Measurements from ENCODE around the gene ZFP14. TPM values are rescaled to one million over a fixed set of nuclear protein-coding genes. Genes with fewer than 3 reads are reported as not detected.
"Not testable (repeated sequence)": the region's sequence is repeated elsewhere in the genome, so short reads cannot be mapped to it uniquely, and the experiment has no call there.

The ZFP14 gene
- total and polyA plus RNA-seq, 4 donors: 0.43 to 5.1 (median 3.4) TPM

DNA sequence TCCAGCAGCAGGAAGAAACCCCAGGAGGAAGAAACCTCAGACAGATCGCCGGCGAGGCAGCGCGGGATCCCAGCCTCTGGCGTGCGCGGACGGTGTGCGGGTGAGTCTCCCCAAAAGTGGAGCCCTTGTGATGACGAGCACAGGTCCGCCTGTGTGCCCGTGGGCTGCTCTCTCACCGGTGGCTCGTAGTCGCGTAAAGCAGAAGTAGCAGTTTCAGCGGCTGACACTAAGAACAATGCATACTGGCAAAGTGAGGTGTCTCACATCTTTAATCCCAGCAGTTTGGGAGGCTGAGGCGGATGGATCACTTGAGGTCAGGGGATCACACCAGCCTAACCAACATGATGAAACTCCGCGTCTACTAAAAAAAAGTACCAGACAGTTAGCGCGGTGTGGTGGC, 69.2 kb downstream of the ZFP14 start:
- not testable (repeated sequence) for H3K4me3 ChIP-seq (ENCODE audit: low read depth in 1 of 3, low read length in 3 of 3); H3K27ac ChIP-seq (ENCODE audit: low read depth in 1 of 2, low read length in 2 of 2); H3K36me3 ChIP-seq (ENCODE audit: control insufficient read depth in 4 of 4, insufficient read depth in 3 of 4, low read depth in 1 of 4, low read length in 3 of 4); H3K9me3 ChIP-seq (ENCODE audit: control insufficient read depth in 4 of 4, low read length in 3 of 4); H3K9ac ChIP-seq (ENCODE audit: low read depth in 1 of 2, low read length in 2 of 2); DNase-seq (ENCODE audit: low spot score); H3K27me3 ChIP-seq (ENCODE audit: control insufficient read depth in 4 of 4, insufficient read depth in 4 of 4, low read length in 3 of 4); H3K4me1 ChIP-seq (ENCODE audit: control insufficient read depth in 4 of 4, insufficient read depth in 4 of 4, low read length in 3 of 4)
- 69% methylated on average over 10 of the region's 23 CpGs for WGBS

DNA sequence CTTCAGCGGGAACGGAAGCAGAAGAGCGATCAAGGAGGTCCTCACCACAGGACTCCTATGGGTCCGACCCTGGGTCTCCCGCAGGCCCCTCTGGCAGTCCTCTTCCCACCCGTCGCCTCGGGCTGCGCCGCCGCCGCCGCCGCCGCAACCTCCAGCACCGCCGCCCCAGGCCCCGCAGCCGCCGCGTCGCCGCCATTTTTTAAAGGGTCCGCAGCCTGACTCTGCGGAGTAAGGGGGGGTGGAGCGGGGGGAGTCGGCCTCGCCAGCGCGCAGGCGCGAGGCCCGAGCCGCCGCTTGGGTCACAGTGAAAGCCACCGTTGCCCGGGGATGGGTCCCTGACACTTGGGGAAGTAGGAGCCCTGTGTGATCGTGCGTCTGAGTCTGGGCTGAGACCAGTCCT, 69.7 kb downstream of the ZFP14 start:
- 84% methylated on average over 26 of the region's 39 CpGs for WGBS
- not testable (repeated sequence) for H3K9me3 ChIP-seq (ENCODE audit: control insufficient read depth in 4 of 4, low read length in 3 of 4); DNase-seq (ENCODE audit: low spot score); H3K9ac ChIP-seq (ENCODE audit: low read depth in 1 of 2, low read length in 2 of 2); H3K27ac ChIP-seq (ENCODE audit: low read depth in 1 of 2, low read length in 2 of 2); H3K36me3 ChIP-seq (ENCODE audit: control insufficient read depth in 4 of 4, insufficient read depth in 3 of 4, low read depth in 1 of 4, low read length in 3 of 4); H3K27me3 ChIP-seq (ENCODE audit: control insufficient read depth in 4 of 4, insufficient read depth in 4 of 4, low read length in 3 of 4); H3K4me3 ChIP-seq (ENCODE audit: low read depth in 1 of 3, low read length in 3 of 3); H3K4me1 ChIP-seq (ENCODE audit: control insufficient read depth in 4 of 4, insufficient read depth in 4 of 4, low read length in 3 of 4)

DNA sequence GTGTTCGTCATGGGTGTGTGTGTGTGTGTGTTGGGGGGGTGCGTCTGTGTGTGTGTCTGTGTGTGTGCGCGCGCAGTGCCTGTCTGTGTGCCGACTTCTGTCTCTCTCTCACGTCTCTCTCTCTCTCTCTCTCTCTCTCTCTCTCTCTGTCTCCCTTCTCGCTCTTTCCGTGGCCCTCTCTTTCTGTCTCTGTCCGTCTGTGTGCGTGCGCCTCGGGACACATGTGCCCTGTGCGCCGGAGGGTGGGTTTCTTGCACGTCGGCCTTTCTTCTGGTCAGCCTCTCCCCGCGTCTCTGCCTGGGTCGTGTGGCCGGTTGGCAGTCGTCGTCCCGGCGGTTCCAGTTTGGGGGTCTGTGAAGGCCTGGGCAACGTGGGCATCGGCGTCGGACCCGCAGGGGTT, 86.7 kb downstream of the ZFP14 start:
- H3K4me1 ChIP-seq (ENCODE audit: control insufficient read depth in 4 of 4, insufficient read depth in 4 of 4, low read length in 3 of 4); H3K36me3 ChIP-seq (ENCODE audit: control insufficient read depth in 4 of 4, insufficient read depth in 3 of 4, low read depth in 1 of 4, low read length in 3 of 4): not testable (repeated sequence)
- no CpG with 5 or more reads among the region's 30 CpGs for WGBS

More for the DNA sequence above, 86.7 kb downstream of the ZFP14 start:
- DNase-seq (ENCODE audit: low spot score); H3K27me3 ChIP-seq (ENCODE audit: control insufficient read depth in 4 of 4, insufficient read depth in 4 of 4, low read length in 3 of 4); H3K27ac ChIP-seq (ENCODE audit: low read depth in 1 of 2, low read length in 2 of 2); H3K9ac ChIP-seq (ENCODE audit: low read depth in 1 of 2, low read length in 2 of 2); H3K4me3 ChIP-seq (ENCODE audit: low read depth in 1 of 3, low read length in 3 of 3); H3K9me3 ChIP-seq (ENCODE audit: control insufficient read depth in 4 of 4, low read length in 3 of 4): not testable (repeated sequence)

Other genes with a start within 250 kb of the ZFP14 start
- 100 to 1,000 TPM in 1 of 2 donors, 10 to 100 TPM in 1; 79.5 to 119 TPM for gene CAPNS1, start 239.1 kb downstream of the ZFP14 start, total RNA-seq
- 100 to 1,000 TPM in 1 of 2 donors, 10 to 100 TPM in 1; 87.2 to 280 TPM for gene CAPNS1, start 239.1 kb downstream of the ZFP14 start, polyA plus RNA-seq
- under 1 TPM; 0.17 to 0.33 TPM for gene COX7A1, start 226.8 kb downstream of the ZFP14 start, total RNA-seq
- 10 to 100 TPM in 1 of 2 donors, 1 to 10 TPM in 1; 2.3 to 11.4 TPM for gene COX7A1, start 226.8 kb downstream of the ZFP14 start, polyA plus RNA-seq
- gene ZNF565, start 164.5 kb downstream of the ZFP14 start, total RNA-seq: 1 to 10 TPM; 2.3 to 4.9 TPM
- 1 to 10 TPM in 1 of 2 donors, under 1 TPM in 1; 0.95 to 2.2 TPM for gene ZNF565, start 164.5 kb downstream of the ZFP14 start, polyA plus RNA-seq
- gene ZNF146, start 164.1 kb downstream of the ZFP14 start, total RNA-seq: 10 to 100 TPM; 29.2 to 48.6 TPM
- gene ZNF146, start 164.1 kb downstream of the ZFP14 start, polyA plus RNA-seq: 10 to 100 TPM; 16.6 to 19.0 TPM
- 1 to 10 TPM; 1.3 to 3.1 TPM for gene ZFP82, start 39.4 kb upstream of the ZFP14 start, total RNA-seq
- gene ZFP82, start 39.4 kb upstream of the ZFP14 start, polyA plus RNA-seq: under 1 TPM; 0.40 to 0.79 TPM
- 10 to 100 TPM in 1 of 2 donors, 1 to 10 TPM in 1; 10.0 to 11.1 TPM for gene ZNF566, start 110.4 kb upstream of the ZFP14 start, total RNA-seq
- gene ZNF566, start 110.4 kb upstream of the ZFP14 start, polyA plus RNA-seq: 1 to 10 TPM; 1.5 to 2.7 TPM
- 10 to 100 TPM in 1 of 2 donors, 1 to 10 TPM in 1; 8.0 to 10.4 TPM for gene ZNF260, start 149.1 kb upstream of the ZFP14 start, total RNA-seq
- 1 to 10 TPM; 1.7 to 3.2 TPM for gene ZNF260, start 149.1 kb upstream of the ZFP14 start, polyA plus RNA-seq
- 1 to 10 TPM; 4.0 to 9.5 TPM for gene ZNF529, start 194.1 kb upstream of the ZFP14 start, total RNA-seq
- 1 to 10 TPM; 1.4 to 2.0 TPM for gene ZNF529, start 194.1 kb upstream of the ZFP14 start, polyA plus RNA-seq
- gene ZNF382, start 226.1 kb upstream of the ZFP14 start, total RNA-seq: 1 to 10 TPM; 2.5 to 3.8 TPM
- gene ZNF382, start 226.1 kb upstream of the ZFP14 start, polyA plus RNA-seq: under 1 TPM; 0.20 to 0.26 TPM